ENCODE data around the gene HPRT1.
A peak's percentile ranks its signal among the peaks of the same experiment; 100 is the strongest.

Gene HPRT1

GRCh38 chrX:134431894-134432293 lies 28.1 kb upstream of the HPRT1 start:
- no peak overlapping the region for H3K27ac ChIP-seq (ENCODE audit: low read length)
- no peaks in the 10 kb centered on the region for H3K9me3 ChIP-seq (replicated peaks; ENCODE audit: insufficient read depth, low read length)
- H3K36me3 ChIP-seq (replicated peaks; ENCODE audit: insufficient read depth, low read length) = no peaks in the 10 kb centered on the region
- no peaks in the 10 kb centered on the region for H3K27me3 ChIP-seq (replicated peaks; ENCODE audit: insufficient read depth, low read length)
- H3K4me2 ChIP-seq (ENCODE audit: low read depth, low read length) = no peak overlapping the region
- H3K4me1 ChIP-seq (ENCODE audit: low read length) = no peaks in the 10 kb centered on the region
- DNase-seq = no peak
- TF ChIP-seq EZH2 (optimal IDR thresholded peaks at IDR 0.05; ENCODE audit: low read depth, low read length) (no peak), EZH2phosphoT487 (IDR thresholded peaks at IDR 0.05; ENCODE audit: low read length) (no peak), CTCF (IDR thresholded peaks at IDR 0.05; ENCODE audit: low read length) (no peak)
- H4K20me1 ChIP-seq (ENCODE audit: insufficient read depth, low read length) = no peaks in the 10 kb centered on the region
- H2AFZ ChIP-seq (ENCODE audit: low read length) = no peak overlapping the region
- no peaks in the 10 kb centered on the region for H3K9me2 ChIP-seq (replicated peaks; ENCODE audit: insufficient read depth, low read length)
- no peaks in the 10 kb centered on the region for H3K79me2 ChIP-seq (ENCODE audit: low read length)
- no peak overlapping the region for H3K9ac ChIP-seq (ENCODE audit: low read length)
- no peak overlapping the region for H3K4me3 ChIP-seq (ENCODE audit: low read length)
- H3F3A ChIP-seq (ENCODE audit: insufficient read depth, low read length) = no peaks in the 10 kb centered on the region

- no peaks in the 10 kb centered on the region for H4K20me1 ChIP-seq (ENCODE audit: insufficient read depth, low read length)
- no peaks in the 10 kb centered on the region for H3K9me2 ChIP-seq (replicated peaks; ENCODE audit: insufficient read depth, low read length)
- H3F3A ChIP-seq (ENCODE audit: insufficient read depth, low read length) = no peaks in the 10 kb centered on the region
- H2AFZ ChIP-seq (ENCODE audit: low read length) = no peak overlapping the region
- no peaks in the 10 kb centered on the region for H3K27me3 ChIP-seq (replicated peaks; ENCODE audit: insufficient read depth, low read length)
- no peak overlapping the region for H3K4me2 ChIP-seq (ENCODE audit: low read depth, low read length)
- H3K27ac ChIP-seq (ENCODE audit: low read length) = no peak overlapping the region
- no peaks in the 10 kb centered on the region for H3K4me1 ChIP-seq (ENCODE audit: low read length)
- no peak for DNase-seq
- H3K9ac ChIP-seq (ENCODE audit: low read length) = no peak overlapping the region
- no peaks in the 10 kb centered on the region for H3K36me3 ChIP-seq (replicated peaks; ENCODE audit: insufficient read depth, low read length)
- no peaks in the 10 kb centered on the region for H3K9me3 ChIP-seq (replicated peaks; ENCODE audit: insufficient read depth, low read length)
- H3K79me2 ChIP-seq (ENCODE audit: low read length) = no peaks in the 10 kb centered on the region
- H3K4me3 ChIP-seq (ENCODE audit: low read length) = no peak overlapping the region
- no peak for TF ChIP-seq EZH2phosphoT487 (IDR thresholded peaks at IDR 0.05; ENCODE audit: low read length)
Measured at GRCh38 chrX:134435894-134436293, 24.1 kb upstream of the HPRT1 start.

GRCh38 chrX:134443020-134443419 lies 16.9 kb upstream of the HPRT1 start:
- Histone ChIP-seq H3K27me3 (replicated peaks; ENCODE audit: insufficient read depth, low read length) (no peaks in the 10 kb centered on the region), H3K36me3 (replicated peaks; ENCODE audit: insufficient read depth, low read length) (no peaks in the 10 kb centered on the region), H3K9me2 (replicated peaks; ENCODE audit: insufficient read depth, low read length) (no peaks in the 10 kb centered on the region), H3K4me2 (ENCODE audit: low read depth, low read length) (no peak overlapping the region), H3K27ac (ENCODE audit: low read length) (peak overlapping the region; percentile 58; the same call in 1 of the 2 replicates), H3K4me1 (ENCODE audit: low read length) (peaks cover 3% of the 10 kb centered on the region; the same call in 1 of the 2 replicates), H3K79me2 (ENCODE audit: low read length) (no peaks in the 10 kb centered on the region), H3K9me3 (replicated peaks; ENCODE audit: insufficient read depth, low read length) (no peaks in the 10 kb centered on the region), H2AFZ (ENCODE audit: low read length) (no peak overlapping the region), H4K20me1 (ENCODE audit: insufficient read depth, low read length) (no peaks in the 10 kb centered on the region), H3F3A (ENCODE audit: insufficient read depth, low read length) (0 out of 2 replicates have a peak, but pooled peaks cover 6% of the 10 kb centered on the region), H3K4me3 (ENCODE audit: low read length) (no peak overlapping the region), H3K9ac (ENCODE audit: low read length) (no peak overlapping the region)
- TF ChIP-seq CTCF (IDR thresholded peaks at IDR 0.05; ENCODE audit: low read length) (no peak), EZH2phosphoT487 (IDR thresholded peaks at IDR 0.05; ENCODE audit: low read length) (no peak), EZH2 (optimal IDR thresholded peaks at IDR 0.05; ENCODE audit: low read depth, low read length) (no peak)
- DNase-seq = peak; percentile 58

GRCh38 chrX:134443461-134443860 lies 16.5 kb upstream of the HPRT1 start:
- no peaks in the 10 kb centered on the region for H4K20me1 ChIP-seq (ENCODE audit: insufficient read depth, low read length)
- no peaks in the 10 kb centered on the region for H3K27me3 ChIP-seq (replicated peaks; ENCODE audit: insufficient read depth, low read length)
- H3K36me3 ChIP-seq (replicated peaks; ENCODE audit: insufficient read depth, low read length) = no peaks in the 10 kb centered on the region
- no peaks in the 10 kb centered on the region for H3K9me2 ChIP-seq (replicated peaks; ENCODE audit: insufficient read depth, low read length)
- 0 out of 2 replicates have a peak, but pooled peaks cover 6% of the 10 kb centered on the region for H3F3A ChIP-seq (ENCODE audit: insufficient read depth, low read length)
- TF ChIP-seq EZH2 (optimal IDR thresholded peaks at IDR 0.05; ENCODE audit: low read depth, low read length) = no peak
- no peak for TF ChIP-seq EZH2phosphoT487 (IDR thresholded peaks at IDR 0.05; ENCODE audit: low read length)
- no peak for TF ChIP-seq CTCF (IDR thresholded peaks at IDR 0.05; ENCODE audit: low read length)
- no peak for DNase-seq
- H3K9ac ChIP-seq (ENCODE audit: low read length) = no peak overlapping the region
- H3K79me2 ChIP-seq (ENCODE audit: low read length) = no peaks in the 10 kb centered on the region
- peaks cover 3% of the 10 kb centered on the region; the same call in 1 of the 2 replicates for H3K4me1 ChIP-seq (ENCODE audit: low read length)
- peak overlapping the region; percentile 58; the same call in 1 of the 2 replicates for H3K27ac ChIP-seq (ENCODE audit: low read length)
- no peak overlapping the region for H3K4me2 ChIP-seq (ENCODE audit: low read depth, low read length)
- no peak overlapping the region for H2AFZ ChIP-seq (ENCODE audit: low read length)
- no peak overlapping the region for H3K4me3 ChIP-seq (ENCODE audit: low read length)
- H3K9me3 ChIP-seq (replicated peaks; ENCODE audit: insufficient read depth, low read length) = no peaks in the 10 kb centered on the region
